ENCODE results near the gene NOTCH2.
A peak's percentile ranks its signal among the peaks of the same experiment; 100 is the strongest.

The NOTCH2 gene

DNA sequence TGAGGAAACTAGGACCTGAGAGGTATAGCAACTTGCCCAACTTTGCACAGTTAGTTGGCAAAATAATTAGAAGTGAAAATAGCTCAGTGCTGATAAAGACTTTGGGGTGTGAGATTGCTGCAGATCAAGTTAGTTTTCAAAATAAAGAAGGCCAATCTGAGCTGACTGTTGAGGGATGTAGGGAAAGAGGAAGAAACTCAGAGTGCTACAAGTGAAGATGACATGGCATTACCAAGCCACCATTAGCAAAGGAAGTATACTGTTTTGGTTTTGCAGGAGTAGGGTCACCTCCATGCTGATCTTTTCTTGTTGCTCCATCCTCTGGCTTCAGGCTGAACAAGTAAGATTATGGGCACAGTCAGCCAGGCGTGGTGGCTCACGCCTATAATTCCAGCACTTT is 94.5 kb downstream of the NOTCH2 start:
- no peak overlapping the region for H3K4me3 ChIP-seq (ENCODE audit: low read depth, low read length)
- TF ChIP-seq, protein P1, sequence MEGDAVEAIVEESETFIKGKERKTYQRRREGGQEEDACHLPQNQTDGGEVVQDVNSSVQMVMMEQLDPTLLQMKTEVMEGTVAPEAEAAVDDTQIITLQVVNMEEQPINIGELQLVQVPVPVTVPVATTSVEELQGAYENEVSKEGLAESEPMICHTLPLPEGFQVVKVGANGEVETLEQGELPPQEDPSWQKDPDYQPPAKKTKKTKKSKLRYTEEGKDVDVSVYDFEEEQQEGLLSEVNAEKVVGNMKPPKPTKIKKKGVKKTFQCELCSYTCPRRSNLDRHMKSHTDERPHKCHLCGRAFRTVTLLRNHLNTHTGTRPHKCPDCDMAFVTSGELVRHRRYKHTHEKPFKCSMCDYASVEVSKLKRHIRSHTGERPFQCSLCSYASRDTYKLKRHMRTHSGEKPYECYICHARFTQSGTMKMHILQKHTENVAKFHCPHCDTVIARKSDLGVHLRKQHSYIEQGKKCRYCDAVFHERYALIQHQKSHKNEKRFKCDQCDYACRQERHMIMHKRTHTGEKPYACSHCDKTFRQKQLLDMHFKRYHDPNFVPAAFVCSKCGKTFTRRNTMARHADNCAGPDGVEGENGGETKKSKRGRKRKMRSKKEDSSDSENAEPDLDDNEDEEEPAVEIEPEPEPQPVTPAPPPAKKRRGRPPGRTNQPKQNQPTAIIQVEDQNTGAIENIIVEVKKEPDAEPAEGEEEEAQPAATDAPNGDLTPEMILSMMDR (IDR thresholded peaks at IDR 0.05; ENCODE audit: low read depth, low read length) = no peak

DNA sequence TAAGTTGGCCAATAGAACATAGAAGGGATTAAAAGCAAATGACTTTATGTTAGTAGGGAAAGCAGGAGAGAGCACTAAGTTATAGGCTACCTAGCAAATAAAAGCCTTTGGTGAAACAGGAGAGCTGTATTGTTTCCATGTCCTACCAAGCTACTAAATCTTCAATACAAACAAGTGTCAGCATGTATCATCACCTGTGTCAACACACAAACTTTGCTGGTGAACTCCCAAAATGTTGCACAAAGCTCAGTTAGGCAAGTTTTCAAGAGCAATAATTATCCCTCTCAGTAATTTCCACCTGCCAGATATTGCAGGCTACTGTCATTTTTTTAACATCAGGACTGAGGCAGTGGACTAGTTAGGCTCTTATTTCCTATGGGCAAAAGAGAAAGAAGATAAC is 95.4 kb downstream of the NOTCH2 start:
- H3K4me3 ChIP-seq (ENCODE audit: low read depth, low read length) = no peak overlapping the region
- TF ChIP-seq, protein P1 (IDR thresholded peaks at IDR 0.05; ENCODE audit: low read depth, low read length) = no peak

DNA sequence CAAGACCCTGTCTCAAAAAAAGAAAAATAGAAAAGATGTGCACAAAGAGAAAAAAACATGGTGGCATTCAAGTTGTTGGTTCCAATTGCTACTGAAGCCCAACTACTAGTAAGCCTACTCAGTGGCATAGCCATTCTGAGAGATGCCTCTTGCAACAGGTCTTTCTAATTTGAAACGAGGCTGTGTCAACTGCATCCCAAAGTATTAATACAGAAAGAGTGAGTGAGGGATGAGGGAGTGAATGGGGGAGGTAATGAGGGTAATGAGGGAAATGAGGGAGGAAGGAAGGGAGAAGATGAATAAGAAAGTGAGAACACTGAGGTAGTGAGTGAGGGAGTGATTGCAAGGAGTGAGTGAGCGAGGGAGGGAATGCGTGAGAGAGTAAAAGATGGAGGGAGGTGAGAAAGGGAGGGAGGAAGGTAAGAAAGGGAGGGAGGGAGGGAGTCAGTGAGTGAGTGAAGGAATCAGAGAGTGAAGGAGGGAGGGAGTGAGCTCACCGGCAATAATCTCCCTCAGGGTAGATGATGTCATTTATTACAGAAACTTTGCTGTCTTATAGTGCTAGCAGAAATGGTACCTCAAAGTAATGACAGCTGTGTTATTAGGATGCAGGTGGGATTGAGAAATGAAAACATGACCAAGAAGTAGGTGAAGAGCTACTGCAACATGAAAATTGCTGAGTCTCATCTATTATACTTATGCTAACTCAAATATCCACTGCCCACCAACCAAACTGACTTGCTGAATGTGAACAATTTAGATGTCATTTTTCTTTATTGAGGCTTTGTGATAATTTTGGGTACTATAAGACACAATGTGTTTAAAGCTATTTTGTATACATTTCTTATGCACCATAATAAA is 97.5 kb downstream of the NOTCH2 start:
- TF ChIP-seq, protein P1 (IDR thresholded peaks at IDR 0.05; ENCODE audit: low read depth, low read length) = no peak
- H3K4me3 ChIP-seq (ENCODE audit: low read depth, low read length) = no peak overlapping the region

DNA sequence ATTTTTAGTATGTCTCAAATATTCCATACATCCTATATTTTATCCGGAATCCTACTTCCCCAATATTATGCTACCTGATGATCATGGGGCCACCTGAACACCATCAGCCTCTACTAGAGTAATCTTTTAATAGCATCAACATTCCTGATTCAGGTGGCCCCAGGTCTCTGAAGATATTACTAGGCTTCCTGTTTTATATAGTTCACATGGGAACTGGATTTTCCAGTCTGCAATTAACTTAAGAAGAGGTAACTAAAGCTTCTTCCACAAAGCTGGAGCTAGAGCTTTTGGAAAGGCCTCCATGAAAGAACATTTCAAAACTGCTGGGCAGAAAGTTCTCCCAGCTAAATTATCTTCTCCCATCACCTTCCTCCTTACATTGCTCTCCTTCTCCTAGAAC is 100.9 kb downstream of the NOTCH2 start:
- no peak overlapping the region for H3K4me3 ChIP-seq (ENCODE audit: low read depth, low read length)
- TF ChIP-seq, protein P1 (IDR thresholded peaks at IDR 0.05; ENCODE audit: low read depth, low read length) = no peak

DNA sequence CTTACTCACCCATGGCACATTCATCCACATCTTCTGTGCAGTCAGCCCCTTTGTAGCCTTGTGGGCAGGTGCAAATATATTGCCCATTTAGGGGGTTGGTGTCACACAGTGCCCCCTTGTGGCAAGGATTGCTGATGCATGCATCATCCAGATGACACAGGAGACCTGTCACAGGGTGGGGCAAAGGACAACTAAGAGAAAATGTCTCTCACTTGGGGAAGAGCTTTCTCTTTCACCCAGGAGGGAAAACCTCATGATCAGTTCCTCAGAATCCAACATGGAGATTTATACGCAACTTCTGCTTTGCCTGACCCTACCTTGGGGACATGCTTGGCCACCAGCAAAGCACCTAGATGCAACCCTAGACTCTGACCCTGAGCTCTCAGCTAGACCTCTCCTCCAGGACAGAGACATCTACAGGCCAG is 101.4 kb downstream of the NOTCH2 start:
- TF ChIP-seq, protein P1 (IDR thresholded peaks at IDR 0.05; ENCODE audit: low read depth, low read length) = peak; percentile 63
- no peak overlapping the region for H3K4me3 ChIP-seq (ENCODE audit: low read depth, low read length)

DNA sequence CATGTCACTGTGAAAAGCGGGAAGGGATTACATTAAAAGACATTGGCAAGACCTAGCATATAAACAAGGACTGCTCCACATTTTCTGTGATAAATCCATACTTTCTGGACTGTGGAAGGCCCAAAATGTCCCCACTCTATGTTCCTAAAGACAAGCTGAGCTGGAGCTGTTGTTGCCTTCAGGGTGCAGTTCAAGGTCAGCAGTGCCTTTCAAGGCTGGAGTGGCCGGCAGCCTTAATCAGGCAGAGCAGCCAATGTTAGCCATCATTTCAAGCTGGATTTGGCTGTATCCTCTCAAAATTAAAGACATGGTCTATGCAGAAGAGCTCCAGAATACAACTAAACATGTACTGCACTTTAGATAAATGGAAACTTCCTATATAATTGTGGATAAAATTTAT is 102.8 kb downstream of the NOTCH2 start:
- TF ChIP-seq, protein P1 (IDR thresholded peaks at IDR 0.05; ENCODE audit: low read depth, low read length) = no peak
- H3K4me3 ChIP-seq (ENCODE audit: low read depth, low read length) = no peak overlapping the region

DNA sequence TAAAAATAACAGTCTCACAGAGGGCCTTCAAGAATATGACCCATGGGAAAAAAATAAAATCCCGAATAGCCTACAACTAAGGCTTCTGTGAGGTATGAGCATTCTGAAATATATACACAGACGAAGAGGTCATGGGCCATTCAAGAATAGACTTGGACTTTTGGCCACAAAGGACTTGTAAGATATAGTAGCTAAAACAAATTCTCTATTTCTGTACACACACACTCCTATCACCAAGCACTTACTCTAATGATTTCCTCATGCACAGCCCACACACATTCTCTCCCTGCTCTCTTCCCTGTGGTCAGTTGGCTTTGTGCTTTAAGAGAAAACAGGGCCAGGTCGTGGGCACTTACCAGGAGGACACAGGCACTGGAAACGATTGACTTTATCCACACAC is 103.4 kb downstream of the NOTCH2 start:
- no peak overlapping the region for H3K4me3 ChIP-seq (ENCODE audit: low read depth, low read length)
- TF ChIP-seq, protein P1 (IDR thresholded peaks at IDR 0.05; ENCODE audit: low read depth, low read length) = no peak

All from WI38 (cell line).